GM19351 (cell line): ENCODE data around the gene TBCK.

Source experiments
- ATAC-seq: cut with Tn5 transposase; IDR thresholded peaks from one replicate; pipeline ENCODE4 v1.9.1; 2021; ENCODE audit warnings: mild to moderate bottlenecking, moderate library complexity; ENCODE audit not compliant: unreplicated experiment

Gene TBCK

GRCh38 chr4:106315968-106316772, at the start of gene TBCK, which contains the start of gene AIMP1:
Gene TBCK, minus strand, starts transcription at chr4:106316209. Its CDS starts 7,249 bp downstream, at chr4:106308960.
Gene AIMP1, plus strand, starts transcription at chr4:106316550. Its CDS starts 8,460 bp downstream, at chr4:106325010.
- peak; percentile 84 for ATAC-seq

GRCh38 chr4:106365613-106366012, 49.6 kb upstream of the TBCK start:
- ATAC-seq = no peak

- no peak for ATAC-seq
Measured at GRCh38 chr4:106364282-106364681, 48.3 kb upstream of the TBCK start.

- no peak for ATAC-seq
Measured at GRCh38 chr4:106362086-106362825, 46.2 kb upstream of the TBCK start.

GRCh38 chr4:106358899-106359298, 42.9 kb upstream of the TBCK start:
- no peak for ATAC-seq

- ATAC-seq = no peak
Measured at GRCh38 chr4:106355193-106355592, 39.2 kb upstream of the TBCK start.

GRCh38 chr4:106353786-106354185, 37.8 kb upstream of the TBCK start:
- ATAC-seq = no peak

GRCh38 chr4:106351016-106351415, 35.0 kb upstream of the TBCK start:
- ATAC-seq = no peak

- ATAC-seq = no peak
Measured at GRCh38 chr4:106347167-106347566, 31.2 kb upstream of the TBCK start.

- no peak for ATAC-seq
Measured at GRCh38 chr4:106344647-106344970, 28.6 kb upstream of the TBCK start.

GRCh38 chr4:106343865-106344646, 28.0 kb upstream of the TBCK start:
- no peak for ATAC-seq

- no peak for ATAC-seq
Measured at GRCh38 chr4:106340774-106341173, 24.8 kb upstream of the TBCK start.

- ATAC-seq = no peak
Measured at GRCh38 chr4:106339431-106339830, 23.4 kb upstream of the TBCK start.

GRCh38 chr4:106338671-106339070, 22.7 kb upstream of the TBCK start:
- ATAC-seq = no peak

- ATAC-seq = no peak
Measured at GRCh38 chr4:106337916-106338315, 21.9 kb upstream of the TBCK start.

- ATAC-seq = no peak
Measured at GRCh38 chr4:106336618-106337017, 20.6 kb upstream of the TBCK start.

GRCh38 chr4:106334741-106335470, 18.9 kb upstream of the TBCK start:
- ATAC-seq = no peak

GRCh38 chr4:106333186-106333585, 17.2 kb upstream of the TBCK start:
- ATAC-seq = no peak

- peak; percentile 87 for ATAC-seq
Measured at GRCh38 chr4:106329041-106329618, 13.1 kb upstream of the TBCK start.

- no peak for ATAC-seq
Measured at GRCh38 chr4:106325800-106326199, 9.8 kb upstream of the TBCK start.
